ENCODE results near the gene FBXO48. TPM values are rescaled to one million over a fixed set of nuclear protein-coding genes. Genes with fewer than 3 reads are reported as not detected.

FBXO48 gene
- total RNA-seq: 1 to 10 TPM in 3 of 4 donors, under 1 TPM in 1; 0.60 to 2.6 (median 2.2) TPM

DNA sequence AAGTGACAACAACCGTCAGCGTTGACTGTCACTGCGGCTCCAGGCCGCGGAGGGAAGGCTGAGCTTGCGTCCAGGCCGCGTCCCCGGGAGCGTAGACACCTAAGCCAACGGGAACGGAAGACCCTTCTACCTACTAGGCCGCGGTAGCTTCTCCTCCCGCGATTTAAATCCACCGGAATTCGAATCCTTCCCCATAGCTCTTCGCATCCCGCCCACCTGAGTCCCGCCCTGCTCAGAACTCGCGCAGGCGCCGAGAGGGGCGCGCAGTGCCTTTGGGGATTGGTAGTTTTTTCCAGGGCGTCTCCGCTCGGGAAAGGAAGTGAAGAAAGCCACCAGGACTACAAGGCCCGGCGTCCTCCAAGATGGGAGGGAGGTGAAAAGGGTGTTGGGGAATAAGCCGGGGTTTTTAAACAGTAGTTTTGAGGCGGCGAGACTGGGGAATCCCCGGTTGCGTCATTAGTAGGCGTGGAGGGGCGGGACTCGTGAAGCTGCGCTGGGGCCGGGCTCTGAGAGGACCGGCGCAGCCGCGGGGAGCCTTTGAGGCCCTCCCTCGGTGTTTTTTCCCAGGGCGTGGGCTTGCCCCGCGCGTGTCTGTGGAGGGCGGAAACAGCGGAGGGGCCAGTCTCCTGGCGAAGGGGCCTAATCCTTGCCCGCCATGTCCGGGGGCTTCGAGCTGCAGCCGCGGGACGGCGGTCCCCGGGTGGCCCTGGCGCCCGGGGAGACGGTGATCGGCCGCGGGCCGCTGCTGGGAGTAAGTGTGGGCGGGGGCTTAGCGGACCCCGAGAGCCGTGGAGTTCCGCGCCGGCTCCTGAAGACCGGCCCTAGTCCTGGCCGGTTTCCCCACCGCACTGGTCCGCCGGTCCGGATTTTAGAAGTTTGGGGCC lies at the start of gene FBXO48, which contains the start of gene APLF:
Gene FBXO48, minus strand, starts transcription at position 218 of the 884 bp plus-strand sequence. CDS start 2,149 bp downstream, outside the sequence.
Gene APLF, plus strand, starts transcription at position 509 of the 884 bp plus-strand sequence. Its CDS starts 147 bp downstream, at position 656.
- intact Hi-C loops (cut with DNase I; ENCODE audit: low total_unique reads) (loop anchor here (10.0 kb wide), 1 partner anchor 457 kb away; no protein-coding TSS in a partner anchor), in situ Hi-C loops (cut with MboI; ENCODE audit: low pct_ligation_motif_present in 1 of 4, low pct_unique_long_range_greater_than_20kb in 1 of 4, low sequenced_read_pairs in 3 of 4) (loop anchor here in 1 of 4 donors (10.0 kb wide), 1 partner anchor 237 kb away; no protein-coding TSS in a partner anchor)
- no peaks in the 10 kb centered on the region for H3K27me3 ChIP-seq
- no peaks in the 10 kb centered on the region for H3K9me3 ChIP-seq
- H3K27ac ChIP-seq: peak within 1 kb of the TSS; percentile 86 to 90 (median 89)
- peaks cover 13 to 35% (median 20%) of the 10 kb centered on the region in 4 donors for H3K4me1 ChIP-seq
- WGBS, 2 donors (ENCODE audit: low coverage in 1 of 2): 0% methylated on average over 79 of the region's 82 CpGs; no CpG with 5 or more reads in 1 of the 2 donors
- TF ChIP-seq POLR2A (IDR thresholded peaks at IDR 0.05) (peak; percentile 72), POLR2AphosphoS5 (IDR thresholded peaks at IDR 0.05) (peak; percentile 64 to 82 (median 78)), EP300 (IDR thresholded peaks at IDR 0.05; ENCODE audit: low read depth) (no peak), CTCF (IDR thresholded peaks at IDR 0.05) (no peak)
- DNase-seq: peak; percentile 99
- H3K36me3 ChIP-seq: no peaks in the 10 kb centered on the region
- peak within 1 kb of the TSS; percentile 67 to 91 (median 70) for H3K4me3 ChIP-seq

DNA sequence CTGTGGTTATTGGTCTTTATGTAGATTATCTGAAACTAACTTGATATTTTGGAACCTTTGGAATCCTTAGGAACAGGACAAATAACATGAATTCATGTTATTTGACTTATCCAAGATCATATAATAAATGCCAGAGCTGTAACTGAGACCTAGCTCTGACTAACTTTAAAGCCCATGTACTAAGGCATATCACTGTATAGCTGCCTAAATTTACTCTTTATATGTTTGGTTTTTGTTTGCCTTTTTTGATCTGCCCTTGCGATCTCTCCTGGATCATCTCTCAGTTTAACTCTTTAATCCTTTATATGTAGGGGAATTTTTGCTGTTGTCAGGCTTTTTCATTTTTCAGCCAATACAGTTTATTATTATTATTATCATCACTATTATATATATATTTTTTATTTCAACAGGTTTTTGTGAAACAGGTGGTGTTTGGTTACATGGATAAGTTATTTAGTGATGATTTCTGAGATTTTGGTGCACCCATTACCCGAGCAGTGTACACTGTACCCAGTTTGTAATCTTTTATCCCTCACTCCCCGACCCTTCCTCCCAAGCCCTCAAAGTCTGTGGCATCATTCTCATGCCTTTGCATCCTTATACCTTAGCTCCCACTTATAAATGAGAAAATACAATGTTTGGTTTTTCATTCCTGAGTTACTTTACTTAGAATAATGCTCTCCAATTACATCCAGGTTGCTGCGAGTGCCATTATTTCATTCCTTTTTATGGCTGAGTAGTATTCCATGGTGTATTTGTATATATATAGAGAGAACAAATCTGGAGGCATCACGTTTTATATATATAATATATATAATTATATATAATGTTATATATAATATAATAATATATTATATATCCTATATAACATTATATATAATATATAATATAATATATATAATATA lies 49.2 kb upstream of the FBXO48 start:
- intact Hi-C loops (cut with DNase I; ENCODE audit: low total_unique reads) (no loop called here), in situ Hi-C loops (cut with MboI; ENCODE audit: low pct_ligation_motif_present in 1 of 4, low pct_unique_long_range_greater_than_20kb in 1 of 4, low sequenced_read_pairs in 3 of 4) (no loop called here)
- no peaks in the 10 kb centered on the region for H3K4me1 ChIP-seq
- WGBS, 2 donors (ENCODE audit: low coverage in 1 of 2): 86 to 88% methylated on average over 5 of the region's 5 CpGs
- no peak for DNase-seq
- H3K9me3 ChIP-seq: peaks cover 0 to 2% of the 10 kb centered on the region in 2 donors
- no peak overlapping the region for H3K27ac ChIP-seq
- no peaks in the 10 kb centered on the region for H3K36me3 ChIP-seq
- no peak for TF ChIP-seq CTCF (IDR thresholded peaks at IDR 0.05)
- no peak for TF ChIP-seq EP300 (IDR thresholded peaks at IDR 0.05; ENCODE audit: low read depth)
- no peak for TF ChIP-seq POLR2A (IDR thresholded peaks at IDR 0.05)
- TF ChIP-seq POLR2AphosphoS5 (IDR thresholded peaks at IDR 0.05): no peak
- H3K4me3 ChIP-seq: no peak overlapping the region
- no peaks in the 10 kb centered on the region for H3K27me3 ChIP-seq

DNA sequence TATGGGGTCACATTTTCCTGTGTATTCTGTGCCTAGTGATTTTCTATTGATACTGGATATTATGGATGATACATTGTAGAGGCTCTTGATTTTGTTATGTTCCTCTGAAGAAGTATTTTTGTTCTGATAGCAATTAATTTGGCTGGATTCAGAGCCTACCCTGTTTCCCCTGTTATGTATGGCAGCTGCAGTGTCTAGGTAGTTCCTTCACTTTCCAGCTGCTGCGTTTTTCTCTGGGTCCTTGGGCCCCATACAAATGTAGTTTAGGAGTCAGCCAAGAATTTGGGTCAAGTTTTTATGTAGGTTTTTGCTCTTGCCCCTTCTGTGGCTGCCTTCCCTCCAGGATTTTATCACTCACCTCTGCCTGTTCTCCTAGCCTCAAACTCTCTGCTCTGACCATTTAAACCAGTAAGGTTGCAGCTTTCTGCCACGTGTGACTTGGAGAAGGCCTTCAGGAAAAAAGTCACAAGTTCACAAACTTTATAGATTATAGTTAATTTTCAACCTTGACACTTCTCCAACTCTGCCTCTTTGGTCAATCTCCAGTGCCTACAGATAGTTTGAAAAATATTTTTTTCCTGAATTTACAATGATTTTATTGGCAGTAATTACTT lies 47.3 kb upstream of the FBXO48 start:
- Histone ChIP-seq H3K4me3 (no peak overlapping the region), H3K4me1 (no peaks in the 10 kb centered on the region), H3K36me3 (no peaks in the 10 kb centered on the region), H3K9me3 (peaks cover 0 to 2% of the 10 kb centered on the region in 2 donors), H3K27ac (no peak overlapping the region), H3K27me3 (no peaks in the 10 kb centered on the region)
- DNase-seq: no peak
- WGBS, 2 donors (ENCODE audit: low coverage in 1 of 2): 45 to 50% methylated on average over 1 to 2 of the region's 2 CpGs
- in situ Hi-C loops (cut with MboI; ENCODE audit: low pct_ligation_motif_present in 1 of 4, low pct_unique_long_range_greater_than_20kb in 1 of 4, low sequenced_read_pairs in 3 of 4) (no loop called here), intact Hi-C loops (cut with DNase I; ENCODE audit: low total_unique reads) (no loop called here)
- TF ChIP-seq CTCF (IDR thresholded peaks at IDR 0.05) (no peak), POLR2AphosphoS5 (IDR thresholded peaks at IDR 0.05) (no peak), POLR2A (IDR thresholded peaks at IDR 0.05) (no peak), EP300 (IDR thresholded peaks at IDR 0.05; ENCODE audit: low read depth) (no peak)
